HG03103 (cell line): Measurements from ENCODE around the gene SPCS2.

Source experiments
- ATAC-seq: cut with Tn5 transposase; IDR thresholded peaks from one replicate; pipeline ENCODE4 v1.9.1; 2021; ENCODE audit warnings: low read depth; ENCODE audit not compliant: unreplicated experiment

Gene SPCS2

DNA sequence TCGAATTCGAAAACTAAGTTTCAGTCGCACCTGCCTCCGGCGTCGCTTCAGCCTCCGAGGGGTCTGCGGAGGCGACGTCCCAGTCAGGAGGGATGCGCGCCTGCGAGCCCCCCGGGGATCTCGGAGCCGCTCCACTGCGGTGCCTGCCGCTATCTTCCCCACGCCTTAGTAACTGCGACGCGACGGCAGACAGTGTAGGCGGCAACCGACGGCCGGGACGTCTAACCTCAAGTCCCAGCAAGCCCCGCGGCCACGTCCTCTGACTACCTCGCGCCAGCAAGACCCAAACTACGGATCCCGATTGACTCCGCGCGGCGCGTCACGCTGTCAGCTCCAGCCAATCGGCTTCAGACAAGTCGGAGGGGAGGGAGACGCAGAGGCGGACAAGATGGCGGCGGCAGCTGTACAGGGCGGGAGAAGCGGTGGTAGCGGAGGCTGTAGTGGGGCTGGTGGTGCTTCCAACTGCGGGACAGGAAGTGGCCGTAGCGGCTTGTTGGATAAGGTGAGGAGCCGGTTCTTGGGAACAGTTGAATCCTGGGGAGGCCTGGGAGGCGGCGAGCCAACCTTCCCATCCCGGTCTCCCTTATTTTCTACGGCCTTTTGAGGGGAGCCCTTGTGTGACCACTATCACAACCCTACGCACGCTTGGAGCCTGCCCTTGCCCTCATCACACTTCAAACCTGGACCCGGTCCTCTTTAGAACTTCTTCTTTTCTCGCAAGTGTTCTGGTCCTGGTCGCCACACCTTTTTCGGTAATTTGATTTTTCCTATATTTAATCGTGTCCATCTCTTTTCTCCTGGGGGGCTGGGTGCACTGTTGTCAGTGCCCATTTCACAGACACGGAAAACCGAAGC lies at the start of gene SPCS2, which contains the start of gene XRRA1:
Gene SPCS2 (plus strand): TSS at position 369 of the 855 bp plus-strand sequence. CDS start 20 bp downstream, at position 389.
Gene XRRA1 (minus strand): TSS at position 194 of the 855 bp plus-strand sequence. CDS start 8,213 bp downstream, outside the sequence.
- ATAC-seq = peak; percentile 87

DNA sequence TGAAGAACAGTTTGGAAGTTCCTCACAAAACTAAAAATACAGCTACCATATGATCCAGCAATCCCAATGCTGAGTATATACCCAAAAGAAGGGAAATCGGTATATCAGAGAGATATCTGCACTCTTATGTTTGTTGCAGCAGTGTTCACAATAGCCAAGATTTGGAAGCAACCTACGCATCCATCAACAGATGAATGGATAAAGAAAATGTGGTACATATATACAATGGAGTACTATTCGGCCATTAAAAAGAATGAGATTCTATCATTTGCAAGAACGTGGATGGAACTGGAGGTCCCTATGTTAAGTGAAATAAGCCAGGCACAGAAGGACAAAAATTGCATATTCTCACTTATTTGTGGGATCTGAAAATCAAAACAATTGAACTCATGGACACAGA lies 46.7 kb upstream of the SPCS2 start:
- ATAC-seq = no peak

DNA sequence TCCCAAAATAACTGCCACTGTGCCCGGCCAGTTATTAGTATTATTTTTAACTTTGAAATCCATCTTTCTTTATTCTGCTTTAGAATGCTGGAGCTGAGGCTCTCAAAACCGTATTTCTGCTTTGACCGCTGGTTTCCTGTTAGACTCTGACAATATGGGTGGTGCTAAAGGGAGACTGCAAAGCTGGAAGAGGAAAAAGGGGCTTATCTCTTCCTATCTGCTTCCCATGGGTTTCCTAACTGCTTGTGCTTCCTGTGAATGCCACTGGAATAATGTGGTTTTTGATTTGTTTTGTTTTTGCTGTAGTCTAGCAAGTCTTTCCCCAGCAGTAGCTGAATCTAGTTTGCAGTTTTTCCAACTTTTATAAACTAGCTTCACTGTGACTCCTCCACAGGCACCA lies 43.7 kb upstream of the SPCS2 start:
- ATAC-seq = no peak

DNA sequence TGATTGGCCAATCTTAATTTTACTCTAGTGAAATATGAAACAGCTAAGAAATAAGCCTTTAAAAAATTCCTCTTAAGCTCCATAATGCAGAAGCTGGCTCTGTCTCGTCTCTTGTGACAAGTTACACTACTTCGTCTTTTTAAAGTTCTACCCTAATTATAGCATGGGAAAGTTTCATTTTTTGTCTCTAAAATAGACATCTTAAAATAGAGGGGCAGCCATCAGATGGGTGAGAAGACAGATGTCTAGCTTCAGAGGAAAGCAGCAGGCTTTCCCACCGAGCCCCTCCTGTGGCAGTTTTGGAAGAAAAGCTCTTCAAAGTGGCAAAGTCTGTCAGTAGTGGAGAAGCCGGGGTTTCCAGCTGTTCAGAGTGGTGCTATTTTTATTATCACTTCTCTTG lies 39.7 kb upstream of the SPCS2 start:
- ATAC-seq = no peak

DNA sequence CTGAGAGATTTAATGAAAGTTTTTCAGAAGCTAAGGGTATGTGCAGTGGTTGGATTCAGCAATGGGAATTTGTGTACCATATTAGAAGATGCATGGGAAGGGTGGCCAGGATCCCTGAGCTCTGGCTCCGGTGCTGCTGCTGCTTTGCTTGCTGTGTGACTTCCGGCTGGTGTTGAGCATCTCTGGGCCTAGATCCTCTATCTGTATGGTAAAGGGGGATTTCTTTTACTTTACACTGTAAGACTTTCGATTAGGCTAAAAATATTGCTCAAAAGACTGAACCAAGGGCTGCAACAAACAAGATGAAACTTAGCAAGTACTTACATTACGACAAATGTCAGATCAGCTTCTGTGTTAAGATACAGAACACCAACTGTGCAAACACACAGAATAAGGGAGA lies 39.3 kb upstream of the SPCS2 start:
- no peak for ATAC-seq

DNA sequence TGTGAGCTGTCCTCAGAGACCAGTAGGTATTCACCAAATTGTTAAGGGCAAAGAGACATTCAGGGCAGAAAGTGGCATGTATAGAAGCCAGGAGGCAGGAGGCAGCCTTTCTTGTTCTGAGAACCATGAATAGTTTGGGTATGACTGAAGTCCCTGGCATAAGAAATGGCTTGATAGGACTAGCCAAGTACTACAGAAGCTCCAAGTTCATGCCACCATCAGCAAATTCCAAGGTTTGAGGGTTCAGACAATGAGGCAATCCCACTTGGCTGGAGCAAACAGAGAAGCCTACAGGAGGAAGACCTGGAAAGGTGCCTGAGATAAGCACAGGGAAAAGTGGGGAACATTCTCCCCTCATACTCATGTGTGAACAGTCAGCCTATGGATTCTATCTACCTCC lies 25.9 kb upstream of the SPCS2 start:
- ATAC-seq = no peak

DNA sequence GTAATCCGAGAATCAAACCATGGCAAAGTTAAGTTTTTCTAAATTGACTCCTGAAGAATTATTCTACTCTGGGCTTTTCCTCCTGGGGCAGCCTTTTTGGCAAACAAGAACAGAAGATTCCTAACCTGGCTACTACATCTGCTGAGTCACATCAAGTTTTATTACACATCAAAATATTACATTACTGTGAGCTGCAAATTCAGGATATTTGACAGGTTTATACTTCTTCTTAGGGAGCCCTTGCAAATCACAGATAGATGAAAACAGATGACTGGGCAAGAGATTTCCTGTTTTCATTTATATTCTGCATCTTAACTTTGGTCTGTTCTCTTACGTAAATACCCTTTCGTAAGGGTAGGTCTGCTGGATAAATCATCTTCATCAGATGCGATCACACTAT lies 23.8 kb upstream of the SPCS2 start:
- no peak for ATAC-seq

DNA sequence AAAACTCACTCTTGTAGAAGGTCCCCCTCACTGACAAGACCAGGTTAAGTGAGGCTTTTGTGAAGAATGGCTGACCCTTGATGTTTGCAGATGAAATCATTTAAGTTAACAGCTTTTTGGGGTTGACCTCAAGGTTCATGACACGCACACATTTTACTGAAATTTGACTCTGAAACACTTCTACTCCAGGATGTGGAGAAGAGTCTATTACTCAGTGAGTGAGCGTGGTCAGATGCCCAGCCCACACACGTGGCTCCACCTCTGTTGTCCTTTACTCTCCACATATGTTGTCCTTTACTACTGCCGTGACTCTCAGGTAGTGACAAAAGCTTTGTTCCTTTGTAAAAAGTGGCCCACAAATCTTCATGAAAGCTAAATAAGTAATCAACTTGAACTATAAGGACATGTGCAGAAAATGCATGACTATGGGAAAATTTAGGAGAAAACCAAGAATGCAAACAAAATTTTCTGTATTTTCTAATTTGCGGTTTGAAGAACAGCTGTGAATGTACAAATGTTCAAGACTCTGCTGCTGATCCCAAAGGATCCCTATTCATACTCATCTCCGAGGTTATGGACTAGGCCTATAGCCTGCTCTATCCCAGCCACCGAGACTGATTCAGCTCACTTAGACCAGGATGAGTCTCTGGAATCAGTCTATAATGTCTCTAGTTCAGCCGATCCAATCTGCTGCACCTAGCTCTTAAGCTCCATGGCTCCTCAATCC lies 22.6 kb upstream of the SPCS2 start:
- no peak for ATAC-seq

DNA sequence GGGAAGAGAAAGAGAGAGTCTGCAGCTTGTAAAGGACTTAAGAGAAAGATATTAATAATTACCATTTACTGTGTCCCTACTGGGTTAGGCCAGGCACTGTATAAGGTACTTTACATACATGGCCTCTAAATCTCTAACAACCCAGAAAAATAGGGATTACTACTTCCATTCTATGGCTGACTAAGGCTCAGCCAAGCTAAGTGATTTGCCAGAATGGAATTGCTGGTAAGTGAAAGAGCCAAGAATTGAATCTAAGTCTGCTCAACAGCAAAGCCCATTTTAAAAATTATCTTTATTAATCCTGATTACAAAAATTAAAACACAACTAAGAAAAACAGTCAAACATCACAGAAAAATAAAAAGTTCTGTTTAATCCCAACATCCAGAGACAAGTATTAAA lies 21.6 kb upstream of the SPCS2 start:
- ATAC-seq = no peak

DNA sequence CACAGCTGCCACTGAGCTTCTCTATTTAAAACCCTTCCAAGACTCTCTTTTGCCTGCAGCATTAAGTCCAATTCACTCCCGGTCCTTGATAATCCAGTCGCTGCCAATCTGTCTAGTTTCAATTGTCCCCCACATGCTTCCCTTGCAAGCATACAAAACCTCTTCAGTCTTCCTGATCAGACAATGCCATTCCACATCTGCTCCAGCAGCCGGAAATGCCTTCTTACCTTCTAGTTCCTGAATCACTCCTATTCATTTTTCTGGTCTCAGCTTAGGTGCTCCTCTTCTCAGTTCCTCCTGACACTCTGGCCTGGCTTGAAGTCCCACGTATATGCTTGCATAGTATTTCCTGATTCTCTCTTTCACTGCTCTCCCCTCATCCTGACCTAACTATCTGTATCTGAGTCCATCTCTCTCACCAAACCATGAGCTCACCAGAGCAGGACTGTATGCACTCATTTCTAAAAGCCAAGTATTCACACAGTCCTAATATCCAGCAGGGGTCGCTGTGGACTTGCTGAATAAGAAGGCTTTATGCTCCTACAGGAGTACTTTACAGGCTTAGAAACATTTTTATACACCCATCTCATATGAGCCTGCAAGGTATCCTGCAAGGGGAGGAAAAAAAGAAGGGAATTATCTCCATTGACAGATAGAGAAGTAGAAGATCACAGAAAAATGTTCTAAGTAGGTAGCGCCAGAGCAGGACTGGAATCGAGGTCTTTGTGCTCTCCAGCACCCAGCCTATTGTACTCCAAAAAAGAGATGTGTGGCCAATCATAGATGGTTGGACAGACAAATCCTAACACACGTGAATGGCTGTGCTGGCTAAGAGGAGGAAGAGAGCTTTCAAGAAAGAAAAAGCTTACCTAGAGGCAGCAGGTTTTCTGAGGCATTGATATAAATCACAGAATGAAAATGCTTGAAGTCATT lies 19.4 kb upstream of the SPCS2 start:
- peak; percentile 78 for ATAC-seq

DNA sequence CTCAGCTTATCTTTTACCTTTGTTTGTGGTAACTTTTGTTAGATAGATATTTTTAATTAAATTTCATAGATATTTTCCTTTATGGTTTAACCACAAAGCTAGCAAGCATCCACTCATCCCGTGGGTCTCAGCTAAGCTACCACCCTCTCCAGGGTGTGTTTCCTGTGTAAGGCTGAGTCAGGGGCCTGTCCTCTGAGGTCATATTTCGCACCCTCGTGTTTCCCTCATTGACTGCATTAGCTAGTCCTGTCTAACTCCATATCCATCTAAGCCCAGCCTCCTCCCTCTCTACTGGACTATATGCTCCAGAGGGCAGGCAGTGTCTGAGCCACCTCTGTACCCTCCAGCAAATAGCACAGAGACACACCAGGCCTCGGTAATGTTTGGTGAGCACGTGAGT lies 16.9 kb upstream of the SPCS2 start:
- ATAC-seq = no peak

DNA sequence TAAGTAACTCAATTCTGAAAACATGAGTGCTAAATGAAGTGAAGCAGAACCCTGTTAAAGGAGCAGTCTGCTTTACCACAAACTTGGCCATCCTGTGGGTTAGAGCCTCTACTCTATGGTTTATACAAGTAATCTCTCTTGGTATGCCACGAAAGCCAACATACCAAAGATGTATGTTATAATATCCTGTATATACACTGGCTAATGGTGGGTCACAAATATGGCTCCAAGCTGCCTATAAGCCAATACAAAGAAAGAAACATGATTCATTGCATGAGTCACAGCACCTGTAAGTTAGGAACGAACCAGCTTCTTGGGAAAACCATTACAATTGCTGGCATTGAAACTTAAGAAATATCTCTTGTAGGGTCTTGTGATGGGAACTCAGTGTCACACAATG lies 16.3 kb upstream of the SPCS2 start:
- ATAC-seq = no peak

DNA sequence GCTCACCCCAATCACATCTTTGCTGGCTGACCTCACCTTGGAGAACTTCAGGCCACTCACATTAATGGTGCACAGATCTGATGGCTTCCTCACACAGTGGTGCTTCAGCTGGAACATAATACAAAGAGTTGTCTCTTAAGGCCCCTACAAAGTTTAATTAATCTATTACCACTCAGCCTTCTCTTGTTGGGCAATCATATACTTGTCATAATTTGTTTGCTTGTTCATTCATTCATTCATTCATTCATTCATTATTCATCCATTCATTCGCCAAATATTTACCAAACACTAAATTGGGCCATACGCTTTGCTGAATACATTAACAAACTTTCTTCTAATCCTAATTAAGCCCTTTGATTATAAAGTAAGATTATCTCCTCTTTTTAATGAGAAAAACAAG lies 15.3 kb upstream of the SPCS2 start:
- no peak for ATAC-seq

DNA sequence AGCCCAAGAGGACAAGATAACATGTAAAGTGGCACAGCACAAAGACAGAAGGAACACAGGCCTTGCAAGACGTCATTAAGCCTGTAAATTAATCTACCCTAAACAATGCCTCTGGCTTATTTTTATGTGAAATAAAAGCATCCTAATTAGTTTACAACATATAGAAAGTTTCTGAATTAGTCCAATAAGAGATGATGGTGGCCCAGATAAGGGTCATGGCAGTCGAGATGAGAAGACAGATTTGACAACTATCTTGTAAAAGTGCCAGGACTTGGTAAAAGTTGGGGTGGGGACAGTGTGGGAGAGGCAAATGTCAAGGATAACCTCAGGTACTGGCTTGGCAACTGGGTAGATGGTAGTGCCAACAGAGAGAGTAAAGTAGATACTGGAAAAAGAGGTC lies 13.8 kb upstream of the SPCS2 start:
- no peak for ATAC-seq

DNA sequence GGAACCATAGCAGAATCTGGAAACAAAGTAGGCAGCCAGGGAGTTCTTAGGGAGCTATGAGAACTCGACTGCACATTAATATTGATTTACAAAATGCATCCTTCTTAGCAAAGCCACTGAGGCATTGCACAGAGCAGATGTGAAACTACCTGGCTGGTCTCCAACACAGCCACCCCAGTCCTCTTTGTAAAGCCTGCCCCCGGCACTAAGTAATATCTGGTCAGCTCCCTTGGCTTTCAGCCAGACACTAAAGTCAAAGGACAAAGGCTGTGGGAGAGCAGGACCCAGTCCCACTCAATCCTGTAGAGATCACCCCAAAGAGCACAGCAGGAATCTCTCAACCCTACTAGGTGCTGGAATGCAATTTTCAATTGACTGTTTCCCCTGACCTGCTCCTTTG lies 13.0 kb upstream of the SPCS2 start:
- no peak for ATAC-seq

DNA sequence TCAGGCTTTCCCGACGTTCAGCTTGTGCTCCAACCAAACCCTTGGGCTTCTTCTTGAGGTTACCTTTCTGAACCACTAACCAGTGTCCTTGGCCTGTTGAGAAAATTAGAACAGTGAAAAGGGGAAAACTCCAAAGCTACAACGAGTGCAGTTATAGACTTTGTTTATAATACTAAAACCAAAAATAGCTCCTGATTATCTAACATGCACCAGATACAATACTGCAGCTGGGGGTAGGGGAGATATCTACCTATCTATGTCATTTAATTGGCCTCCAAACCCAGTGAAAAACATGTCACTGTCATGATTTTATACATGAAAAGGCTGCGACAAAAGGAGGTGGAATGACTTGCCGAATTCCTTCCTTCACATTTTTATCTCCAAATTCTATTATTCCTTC lies 12.1 kb upstream of the SPCS2 start:
- ATAC-seq = no peak

DNA sequence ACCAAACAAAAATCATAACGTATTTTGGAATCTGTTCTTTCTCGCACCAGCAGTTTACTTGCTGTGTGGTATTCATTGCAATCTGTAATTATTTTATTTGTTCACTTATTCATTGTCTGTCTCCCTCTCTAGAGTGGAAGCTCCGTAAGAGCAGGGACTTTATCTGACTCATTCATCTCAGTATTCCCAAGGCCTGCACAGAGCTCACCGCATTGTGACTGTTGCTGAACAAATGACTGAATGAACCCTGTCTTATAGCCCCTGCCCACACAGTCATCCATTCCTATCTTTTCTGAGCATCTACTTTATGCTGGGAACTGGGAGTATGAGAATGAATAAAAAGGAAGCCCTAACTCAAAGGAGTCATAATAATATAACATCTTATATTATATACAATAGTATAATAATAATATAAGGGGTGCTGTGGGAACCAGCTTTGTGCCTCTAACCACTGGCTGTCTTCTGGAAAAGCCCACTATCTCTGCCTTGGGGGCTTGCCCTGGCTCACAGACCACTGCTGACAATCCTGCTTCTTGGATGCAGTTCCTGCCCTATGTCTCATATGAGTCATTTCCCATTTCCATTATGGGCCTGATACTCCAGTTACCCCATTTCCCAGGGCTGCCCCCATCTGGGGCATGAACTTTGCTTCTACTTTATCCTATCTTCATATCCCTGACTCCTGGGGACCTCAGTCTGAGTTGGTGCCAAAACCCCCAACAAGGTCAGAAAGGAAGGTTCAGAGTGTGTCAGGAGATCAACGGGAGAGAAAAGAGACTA lies 11.2 kb upstream of the SPCS2 start:
- ATAC-seq = no peak

DNA sequence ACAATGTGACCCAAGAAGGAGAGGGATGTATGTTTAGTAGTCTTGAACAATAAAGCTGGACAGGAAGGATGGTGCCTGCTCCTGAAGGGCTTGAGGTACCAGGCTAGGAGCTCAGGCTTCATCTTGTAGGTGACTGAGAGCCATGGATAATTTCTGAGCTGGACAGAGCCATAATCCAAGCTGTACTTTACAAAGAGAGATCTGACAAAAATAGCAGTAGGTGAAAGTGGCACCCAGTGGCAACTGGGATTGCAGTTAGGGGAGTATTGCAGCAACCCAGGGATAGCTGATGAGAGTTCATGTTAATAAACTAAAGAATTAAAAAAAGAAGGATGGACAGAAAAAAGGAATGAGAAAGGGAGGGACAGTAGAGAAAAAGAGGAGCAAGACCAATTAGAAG lies 7.6 kb upstream of the SPCS2 start:
- ATAC-seq = no peak

DNA sequence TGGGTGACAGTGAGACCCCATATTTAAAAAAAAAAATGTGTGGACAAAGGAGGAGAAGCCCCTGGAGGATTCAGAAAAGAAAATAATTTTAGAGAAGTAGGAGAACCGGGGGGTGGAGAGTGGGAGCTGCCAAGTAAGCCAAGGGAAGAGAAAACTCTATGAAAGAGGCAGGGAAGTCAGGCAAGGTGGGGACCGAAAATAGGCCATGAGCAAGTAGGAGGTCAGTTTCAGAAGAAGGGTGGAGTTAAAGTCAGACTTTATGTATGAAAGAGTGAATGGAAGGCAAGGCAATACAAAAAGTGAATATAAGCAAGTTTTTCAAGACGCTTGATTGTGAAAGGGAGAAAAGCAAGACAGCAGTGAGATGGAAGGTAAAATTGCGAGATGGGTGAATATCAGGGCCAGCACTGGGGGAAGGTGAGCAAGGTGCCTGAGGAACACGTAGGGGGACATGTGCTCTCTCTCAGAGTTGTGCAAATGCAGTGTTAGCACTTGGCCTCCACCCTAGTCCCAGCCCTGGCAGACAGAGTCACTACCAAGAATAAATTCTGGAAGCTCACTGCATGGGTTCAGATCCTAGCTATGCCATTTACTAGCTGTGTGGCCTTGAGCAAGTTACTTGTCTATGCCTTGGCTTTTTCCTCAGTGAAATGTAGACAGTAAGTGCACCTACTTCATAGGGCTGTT lies 6.8 kb upstream of the SPCS2 start:
- no peak for ATAC-seq

DNA sequence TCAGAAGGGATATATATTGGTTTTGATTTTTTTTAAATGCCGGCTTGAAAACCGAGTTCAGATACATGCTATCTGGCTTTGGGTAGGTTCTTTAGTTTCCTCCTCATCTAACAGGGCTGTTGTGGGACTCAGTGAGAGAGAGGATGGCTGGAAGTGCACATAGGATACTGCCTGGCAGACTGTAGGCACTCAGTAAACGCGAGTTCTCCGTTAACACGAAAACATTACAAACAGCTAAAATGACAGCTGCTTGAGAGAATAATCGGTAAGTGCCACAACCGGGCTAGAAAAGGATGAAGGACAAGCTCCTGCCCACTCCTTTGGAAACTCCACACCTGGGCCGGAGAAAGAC lies 544 bp upstream of the SPCS2 start:
- ATAC-seq = peak; percentile 8
